GM12878 (cell line): Measurements from ENCODE around the gene HNRNPAB. TPM values are rescaled to one million over a fixed set of nuclear protein-coding genes. Genes with fewer than 3 reads are reported as not detected.

Experiments used
- ATAC-seq: fragments of 200-7000 bp; cut with Tn5 transposase; 3 replicates; pipeline ENCODE4 v1.9.1; 2020; ENCODE audit warnings: mild to moderate bottlenecking, moderate library complexity
- BruUV-seq: library from RNA; stranded (reverse); fragments of 400-500 nt; replicated peaks from 2 replicates; lab custom pipeline; 2021; lab: Mats Ljungman, UMichigan
- CTCF ChIA-PET: fragments of 300-600 bp; sonication (Branson Sonifier 250); formaldehyde crosslinking; extraction: SDS; loops from one replicate; lab custom pipeline; 2021; ENCODE audit warnings: inconsistent platforms; lab: Yijun Ruan, JAX
- POLR2A ChIA-PET: fragments of 350-600 bp; formaldehyde crosslinking; extraction: SDS; loops from one replicate; lab custom pipeline; 2021; ENCODE audit warnings: inconsistent platforms; lab: Charles Lee
- RAD21 ChIA-PET: fragments of 300-600 bp; sonication (Branson Sonifier 250); formaldehyde crosslinking; loops from one replicate; lab custom pipeline; 2023; ENCODE audit warnings: antibody characterized with exemption; ENCODE audit not compliant: unreplicated experiment; lab: Charles Lee
- SMC1A ChIA-PET: fragments of 300-600 bp; sonication (Branson Sonifier 250); formaldehyde crosslinking; loops from one replicate; lab custom pipeline; 2023; ENCODE audit not compliant: unreplicated experiment, uncharacterized antibody; lab: Charles Lee
- DNase-seq: peaks from one replicate; pipeline ENCODE4 v3.0.0-alpha.2; 2011; ENCODE audit warnings: low read depth, low spot score
- FAIRE-seq: peaks from 3 replicates; lab custom pipeline; 2011; peaks lifted over from hg19 to GRCh38; lab: Jason Lieb, UNC
- H2AFZ ChIP-seq: 2 replicates; pipeline ENCODE4 v1.6.0; 2011; ENCODE audit warnings: low read depth, low read length, control low read depth; ENCODE audit not compliant: control insufficient read depth
- H3K27ac ChIP-seq: 2 replicates; pipeline ENCODE4 v1.5.1; 2011; ENCODE audit warnings: control low read depth; ENCODE audit not compliant: control insufficient read depth, insufficient read depth
- H3K27me3 ChIP-seq, 2 experiments: replicated peaks in 1 of 2; 2 replicates each; pipeline versions ENCODE4 v1.6.0 to v1.6.1; 2011; ENCODE audit warnings: low read length in 1 of 2; ENCODE audit not compliant: control insufficient read depth in 2 of 2, insufficient read depth in 2 of 2
- H3K36me3 ChIP-seq, 2 experiments: 2 replicates each; pipeline ENCODE4 v1.5.1; 2011; ENCODE audit warnings: low read length in 1 of 2; ENCODE audit not compliant: control insufficient read depth in 2 of 2, insufficient read depth in 2 of 2
- H3K4me1 ChIP-seq: 2 replicates; pipeline ENCODE4 v1.6.1; 2011; ENCODE audit warnings: mild to moderate bottlenecking, low read length, moderate library complexity, mixed read lengths; ENCODE audit not compliant: control insufficient read depth, insufficient read depth
- H3K4me2 ChIP-seq: 2 replicates; pipeline ENCODE4 v1.6.0; 2011; ENCODE audit warnings: control low read depth; ENCODE audit not compliant: control insufficient read depth, insufficient read depth
- H3K4me3 ChIP-seq: fragments of 200-600 bp; sonication (generic); 2 replicates; pipeline ENCODE4 v1.5.1; 2016
- H3K79me2 ChIP-seq: 2 replicates; pipeline ENCODE4 v1.6.0; 2011; ENCODE audit warnings: low read length; ENCODE audit not compliant: control insufficient read depth, insufficient read depth
- H3K9ac ChIP-seq: 2 replicates; pipeline ENCODE4 v1.8.0; 2011; ENCODE audit warnings: low read length, control low read depth, mixed read lengths; ENCODE audit not compliant: control insufficient read depth, insufficient read depth
- H3K9me3 ChIP-seq: replicated peaks from 3 replicates; pipeline ENCODE4 v1.5.1; 2011; ENCODE audit warnings: mild to moderate bottlenecking, low read length; ENCODE audit not compliant: control insufficient read depth, insufficient read depth
- H4K20me1 ChIP-seq: 2 replicates; pipeline ENCODE4 v1.6.0; 2011; ENCODE audit not compliant: control insufficient read depth, insufficient read depth
- LARP7 ChIP-seq: fragments of 450-650 bp; IDR thresholded peaks from 2 replicates; pipeline ENCODE4 v1.6.1; 2017; ENCODE audit warnings: mild to moderate bottlenecking
- MLLT1 ChIP-seq: fragments of 450-650 bp; IDR thresholded peaks from 2 replicates; pipeline ENCODE4 v1.6.1; 2016; ENCODE audit warnings: mild to moderate bottlenecking
- ZBTB40 ChIP-seq: fragments of 450-650 bp; IDR thresholded peaks from 2 replicates; pipeline ENCODE4 v1.6.1; 2016; ENCODE audit warnings: mild to moderate bottlenecking, moderate library complexity, borderline replicate concordance
- ZNF207 ChIP-seq: fragments of 450-650 bp; IDR thresholded peaks from 2 replicates; pipeline ENCODE4 v1.6.1; 2014; ENCODE audit warnings: antibody characterized with exemption, mild to moderate bottlenecking, borderline replicate concordance
- ZNF384 ChIP-seq: IDR thresholded peaks from 2 replicates; pipeline ENCODE4 v1.6.1; 2012; ENCODE audit warnings: low read depth, mild to moderate bottlenecking, low read length, improper control_type of control experiment, borderline replicate concordance
- WGBS: methylation state at CpG from one replicate; pipeline ENCODE4 v1.1.6; 2016; ENCODE audit warnings: low lambda C conversion rate; ENCODE audit not compliant: insufficient replicate concordance, insufficient coverage; ENCODE audit errors: missing lambda C conversion rate; 5-methylcytosine and 5-hydroxymethylcytosine counted together
- in situ Hi-C: fragments of 300-500 bp; cut with MboI; formaldehyde crosslinking; loops from 9 replicates; pipeline ENCODE4 v1.14.3; 2018; ENCODE audit warnings: mixed read lengths
- intact Hi-C: fragments of 100-400 bp; cut with micrococcal nuclease; formaldehyde crosslinking; loops from one replicate; pipeline ENCODE4 v1.14.2; 2022; ENCODE audit not compliant: unreplicated experiment
- polyA plus RNA-seq, 11 experiments: library from polyadenylated mRNA; depleted of rRNA in 4 of 11; unstranded in 6 of 11; stranded (reverse) in 5 of 11; fragments of >200 nt; fragmentation: Nextera tagmentation in 4 of 11; fragmentation: Illumina TruSeq in 1 of 11; extraction: Ambion mirVana in 4 of 11; extraction: Trizol in 1 of 11; gene quantifications; 1 replicate in 1 of 11; 2 replicates in 10 of 11; pipeline versions ENCODE4 v1.2.1 to v1.2.3, GENCODE V29; 2011 to 2016; ENCODE audit warnings: inconsistent platforms in 2 of 11, missing spikeins in 2 of 11, low read depth in 1 of 11
- total RNA-seq, 4 experiments: library from RNA; depleted of rRNA in 3 of 4; stranded (reverse); fragments of >200 nt in 3 of 4; fragmentation: Illumina TruSeq in 1 of 4; extraction: Trizol in 1 of 4; gene quantifications; 2 replicates each; pipeline versions ENCODE4 v1.2.1 to v1.2.3, GENCODE V29; 2013 to 2021

Gene HNRNPAB
- total and polyA plus RNA-seq, 10 of the 15 experiments (the other 5 are each of a cell fraction or from before 2014, with no cell fraction given), result 42.3 to 330 (median 230) TPM

- RAD21 ChIA-PET, result interaction anchor here (0.5 kb wide), 1 partner anchor 51 kb away, joined by 3 read pairs; no protein-coding TSS in a partner anchor
- 0 out of 3 replicates have a peak, but pooled peaks have one; percentile 2 for ATAC-seq
- peaks cover 29% of the 10 kb centered on the region for H3K79me2 ChIP-seq
- peaks cover 1 to 8% of the 10 kb centered on the region in 2 experiments for H3K36me3 ChIP-seq
- no peak overlapping the region for H2AFZ ChIP-seq
- peak overlapping the region; percentile 100 for H3K4me2 ChIP-seq
- no peaks in the 10 kb centered on the region for H4K20me1 ChIP-seq
- TF ChIP-seq ZBTB40 (peak; percentile 79), MLLT1 (peak; percentile 17; the same call in 1 of the 2 replicates), LARP7 (no peak), ZNF207 (no peak), ZNF384 (peak; percentile 48; the same call in 1 of the 2 replicates)
- no peaks in the 10 kb centered on the region for H3K9me3 ChIP-seq
- H3K9ac ChIP-seq, result peak overlapping the region; percentile 70
- H3K4me1 ChIP-seq, result peaks cover 14% of the 10 kb centered on the region
- POLR2A ChIA-PET, result interaction anchor here (0.6 to 2.0 kb wide), 4 partner anchors 24 to 590 kb away, joined by 3 to 11 read pairs (median 5); partner anchors contain the start of gene HNRNPAB
- H3K27ac ChIP-seq, result peak overlapping the region; percentile 75
- WGBS, result 26% methylated on average over 9 of the region's 9 CpGs
- FAIRE-seq, result no peak
- H3K4me3 ChIP-seq, result peak overlapping the region; percentile 93
- in situ Hi-C loops (no loop called here), intact Hi-C loops (no loop called here)
- CTCF ChIA-PET, result interaction anchor here (0.6 to 1.3 kb wide), 3 partner anchors 17 to 34 kb away, joined by 3 read pairs; no protein-coding TSS in a partner anchor
- SMC1A ChIA-PET, result interaction anchor here (1.5 kb wide), 1 partner anchor 24 kb away, joined by 5 read pairs; no protein-coding TSS in a partner anchor
- H3K27me3 ChIP-seq, result no peaks in the 10 kb centered on the region
- no peak for DNase-seq
- BruUV-seq, result TSS peak; percentile 45
Observed at GRCh38 chr5:178230879-178231538, 26.7 kb downstream of the HNRNPAB start.
